DOHH2 (cell line): Measurements from ENCODE around the gene CLDN11.

Experiments
- H3F3A ChIP-seq: fragments of 200-600 bp; sonication (generic), shearing (Covaris generic); 2 replicates; pipeline ENCODE4 v1.6.0; 2016; ENCODE audit warnings: antibody characterized with exemption, mild to moderate bottlenecking; ENCODE audit not compliant: control insufficient read depth, insufficient read depth
- H3K27ac ChIP-seq: fragments of 200-600 bp; sonication (generic); 2 replicates; pipeline ENCODE4 v1.5.1; 2014; ENCODE audit warnings: low read depth, mild to moderate bottlenecking, low read length, moderate library complexity
- H3K27me3 ChIP-seq: fragments of 200-600 bp; sonication (generic); 2 replicates; pipeline ENCODE4 v1.6.1; 2014; ENCODE audit warnings: mild to moderate bottlenecking, low read length, mixed read lengths; ENCODE audit not compliant: control insufficient read depth
- H3K36me3 ChIP-seq: fragments of 200-600 bp; sonication (generic); 2 replicates; pipeline ENCODE4 v1.6.1; 2014; ENCODE audit warnings: mild to moderate bottlenecking, low read length, moderate library complexity, mixed read lengths; ENCODE audit not compliant: control insufficient read depth
- H3K4me1 ChIP-seq: fragments of 200-600 bp; sonication (generic); 2 replicates; pipeline ENCODE4 v1.6.1; 2014; ENCODE audit warnings: mild to moderate bottlenecking, low read length, mixed read lengths; ENCODE audit not compliant: control insufficient read depth
- H3K4me2 ChIP-seq: fragments of 200-600 bp; sonication (generic); 2 replicates; pipeline ENCODE4 v1.6.0; 2014; ENCODE audit warnings: mild to moderate bottlenecking, low read length, moderate library complexity
- H3K4me3 ChIP-seq: fragments of 200-600 bp; sonication (generic); 2 replicates; pipeline ENCODE4 v1.5.1; 2014; ENCODE audit warnings: mild to moderate bottlenecking, low read length, mixed read lengths
- H3K79me2 ChIP-seq: fragments of 200-600 bp; sonication (generic); 2 replicates; pipeline ENCODE4 v1.6.1; 2014; ENCODE audit warnings: mild to moderate bottlenecking, low read length, mixed read lengths; ENCODE audit not compliant: control insufficient read depth
- H3K9me2 ChIP-seq: fragments of 200-600 bp; sonication (generic); replicated peaks from 2 replicates; pipeline ENCODE4 v1.6.1; 2014; ENCODE audit warnings: mild to moderate bottlenecking, low read length, mixed read lengths; ENCODE audit not compliant: control insufficient read depth
- H3K9me3 ChIP-seq: fragments of 200-600 bp; sonication (generic); 2 replicates; pipeline ENCODE4 v1.6.1; 2014; ENCODE audit warnings: antibody characterized with exemption, low read length, mixed read lengths; ENCODE audit not compliant: control insufficient read depth, insufficient read depth
- H4K20me1 ChIP-seq: fragments of 200-600 bp; sonication (generic); 2 replicates; pipeline ENCODE4 v1.6.0; 2014; ENCODE audit warnings: low read depth, mild to moderate bottlenecking, antibody characterized with exemption, low read length, moderate library complexity; ENCODE audit not compliant: control insufficient read depth, insufficient read depth
- CTCF ChIP-seq: fragments of 200-600 bp; sonication (generic); IDR thresholded peaks from one replicate; pipeline ENCODE4 v1.5.1; 2014; ENCODE audit warnings: antibody characterized with exemption, mild to moderate bottlenecking, low read depth, low read length; ENCODE audit not compliant: poor library complexity, severe bottlenecking
- EZH2phosphoT487 ChIP-seq: fragments of 200-600 bp; sonication (generic); IDR thresholded peaks from 2 replicates; pipeline ENCODE4 v1.6.1; 2017; ENCODE audit warnings: borderline replicate concordance, mild to moderate bottlenecking, antibody characterized with exemption, low read length, moderate library complexity, mixed read lengths

CLDN11 gene

GRCh38 chr3:170397685-170398084 is 21.0 kb upstream of the CLDN11 start:
- TF ChIP-seq CTCF = no peak
- no peak for TF ChIP-seq EZH2phosphoT487
- Histone ChIP-seq H3K4me1 (peaks cover 5% of the 10 kb centered on the region), H3K9me3 (no peaks in the 10 kb centered on the region), H3K4me2 (no peak overlapping the region), H3K4me3 (no peak overlapping the region), H4K20me1 (no peaks in the 10 kb centered on the region), H3K27me3 (no peaks in the 10 kb centered on the region), H3K9me2 (no peaks in the 10 kb centered on the region), H3K36me3 (peaks cover 15% of the 10 kb centered on the region), H3K79me2 (no peaks in the 10 kb centered on the region), H3K27ac (no peak overlapping the region), H3F3A (peaks cover 20% of the 10 kb centered on the region)

GRCh38 chr3:170405101-170405500 is 13.6 kb upstream of the CLDN11 start:
- H3F3A ChIP-seq = no peaks in the 10 kb centered on the region
- no peak overlapping the region for H3K4me2 ChIP-seq
- no peaks in the 10 kb centered on the region for H4K20me1 ChIP-seq
- no peaks in the 10 kb centered on the region for H3K9me2 ChIP-seq
- H3K27me3 ChIP-seq = no peaks in the 10 kb centered on the region
- no peak overlapping the region for H3K27ac ChIP-seq
- H3K4me1 ChIP-seq = peaks cover 4% of the 10 kb centered on the region
- no peak overlapping the region for H3K4me3 ChIP-seq
- H3K79me2 ChIP-seq = no peaks in the 10 kb centered on the region
- TF ChIP-seq CTCF = no peak
- TF ChIP-seq EZH2phosphoT487 = no peak
- H3K36me3 ChIP-seq = no peaks in the 10 kb centered on the region
- H3K9me3 ChIP-seq = no peaks in the 10 kb centered on the region

GRCh38 chr3:170410428-170411029 is 8.1 kb upstream of the CLDN11 start:
- Histone ChIP-seq H3K27me3 (no peaks in the 10 kb centered on the region), H3K4me2 (no peak overlapping the region), H3F3A (no peaks in the 10 kb centered on the region), H3K36me3 (no peaks in the 10 kb centered on the region), H3K9me3 (no peaks in the 10 kb centered on the region), H3K4me3 (no peak overlapping the region), H3K9me2 (no peaks in the 10 kb centered on the region), H3K27ac (no peak overlapping the region), H4K20me1 (no peaks in the 10 kb centered on the region), H3K79me2 (no peaks in the 10 kb centered on the region), H3K4me1 (0 out of 2 replicates have a peak, but pooled peaks cover 3% of the 10 kb centered on the region)
- TF ChIP-seq CTCF = peak; percentile 73
- TF ChIP-seq EZH2phosphoT487 = no peak
